ENCODE data around the gene MFSD12.

Gene MFSD12

GRCh38 chr19:3557461-3558248 is at the start of gene MFSD12:
Gene MFSD12 (minus strand): TSS chr19:3557586. CDS start chr19:3557403, 183 bp downstream.
- FAIRE-seq: peak; percentile 48

DNA sequence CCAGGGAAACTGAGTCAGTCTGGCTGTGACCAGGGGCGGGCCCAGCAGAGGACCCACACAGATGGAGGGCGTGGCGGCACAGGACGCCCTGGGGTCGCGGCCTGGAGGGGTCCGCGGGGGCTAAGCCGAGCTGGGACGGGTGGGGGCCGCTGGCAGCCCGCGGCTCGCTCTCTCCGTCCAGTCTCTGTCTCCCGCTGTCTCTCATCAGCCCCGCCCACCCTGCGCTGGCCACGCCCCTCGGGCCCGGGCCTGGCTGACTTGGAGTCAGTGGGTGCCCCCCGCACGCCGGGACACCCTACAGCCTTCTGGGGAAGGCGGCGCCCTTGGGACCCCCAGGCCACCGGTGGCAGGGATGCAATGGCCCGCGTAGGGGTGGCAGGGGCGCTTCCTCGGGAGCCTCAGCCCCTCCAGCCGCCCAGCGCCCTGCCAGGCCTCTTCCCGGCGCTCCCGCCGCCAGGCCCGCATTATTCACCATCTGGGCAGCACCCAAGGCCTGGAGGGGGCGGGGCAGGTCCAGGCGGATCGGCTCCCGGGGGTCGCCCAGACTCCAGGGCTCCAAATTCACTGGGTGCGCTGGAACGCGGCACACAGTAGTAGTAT is 49.4 kb upstream of the MFSD12 start, which contains the start of gene TBXA2R:
TBXA2R (minus strand) TSS at position 186 of the 600 bp plus-strand sequence. CDS start 6,241 bp downstream, outside the sequence.
- no peak for FAIRE-seq

DNA sequence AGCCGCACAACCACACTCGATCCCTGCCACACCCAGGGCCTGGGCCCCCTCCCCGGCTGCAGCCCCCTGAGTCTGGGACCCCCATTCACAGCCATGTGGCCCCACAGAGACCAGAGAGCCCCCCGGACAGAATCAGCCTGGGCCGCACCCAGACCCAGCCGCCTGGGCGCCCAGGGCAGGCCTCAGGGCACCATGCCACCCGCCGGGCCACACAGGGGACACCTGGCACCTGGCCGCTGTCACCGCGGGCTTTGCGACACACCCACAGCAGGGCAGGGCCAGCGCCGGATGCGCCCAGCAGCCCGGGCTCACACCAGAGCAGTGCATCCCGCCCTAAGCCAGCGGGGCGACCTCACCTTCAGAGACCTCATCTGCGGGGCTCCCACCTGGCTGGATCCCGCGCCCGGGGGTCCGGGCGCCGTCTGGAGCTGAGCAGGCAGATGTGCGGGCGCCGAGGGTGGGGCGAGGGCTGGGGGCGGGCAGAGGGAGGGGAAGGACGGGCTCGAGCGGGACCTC is 48.8 kb upstream of the MFSD12 start:
- FAIRE-seq: no peak

GRCh38 chr19:3605770-3606169 is 48.4 kb upstream of the MFSD12 start:
- no peak for FAIRE-seq

GRCh38 chr19:3605361-3605760 is 48.0 kb upstream of the MFSD12 start:
- no peak for FAIRE-seq

- no peak for FAIRE-seq
Observed at GRCh38 chr19:3604987-3605343, 47.6 kb upstream of the MFSD12 start.

DNA sequence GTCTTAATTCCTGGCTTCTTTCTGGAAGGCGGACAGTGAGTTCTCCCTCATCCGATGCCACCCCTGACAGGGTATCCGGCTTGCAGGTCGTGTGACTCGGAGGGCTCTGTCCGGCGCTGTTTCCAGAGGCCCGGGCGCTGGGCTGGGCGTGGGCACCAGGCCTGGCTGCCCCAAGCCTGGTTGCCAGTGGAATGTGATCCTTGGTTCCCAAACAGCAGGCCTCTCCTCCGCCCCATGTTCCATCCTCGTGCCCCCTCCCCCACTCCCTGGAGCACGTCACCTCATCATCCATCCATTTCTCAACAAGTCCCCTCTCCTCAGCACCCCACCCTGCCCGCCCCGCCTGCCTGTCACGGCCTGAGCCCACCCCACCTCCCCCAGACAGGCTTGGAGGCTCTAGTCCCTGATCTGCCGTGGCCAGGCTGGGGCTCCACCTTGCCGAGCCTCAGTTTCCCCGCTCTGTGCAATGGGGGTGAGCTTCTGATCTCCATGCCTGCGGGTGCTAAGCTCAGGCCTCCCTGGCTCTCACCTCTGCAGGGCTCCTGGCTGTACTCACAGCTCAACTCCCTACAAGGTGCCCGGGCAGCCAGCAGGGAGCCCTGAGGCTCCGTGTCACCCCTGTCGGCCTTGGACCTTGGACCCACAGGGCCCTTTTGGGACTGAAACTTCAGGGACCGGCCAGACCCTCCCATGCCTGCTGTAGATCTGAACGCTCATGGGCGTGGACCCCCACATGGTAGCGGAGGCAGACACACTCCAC is 47.0 kb upstream of the MFSD12 start:
- FAIRE-seq: no peak

DNA sequence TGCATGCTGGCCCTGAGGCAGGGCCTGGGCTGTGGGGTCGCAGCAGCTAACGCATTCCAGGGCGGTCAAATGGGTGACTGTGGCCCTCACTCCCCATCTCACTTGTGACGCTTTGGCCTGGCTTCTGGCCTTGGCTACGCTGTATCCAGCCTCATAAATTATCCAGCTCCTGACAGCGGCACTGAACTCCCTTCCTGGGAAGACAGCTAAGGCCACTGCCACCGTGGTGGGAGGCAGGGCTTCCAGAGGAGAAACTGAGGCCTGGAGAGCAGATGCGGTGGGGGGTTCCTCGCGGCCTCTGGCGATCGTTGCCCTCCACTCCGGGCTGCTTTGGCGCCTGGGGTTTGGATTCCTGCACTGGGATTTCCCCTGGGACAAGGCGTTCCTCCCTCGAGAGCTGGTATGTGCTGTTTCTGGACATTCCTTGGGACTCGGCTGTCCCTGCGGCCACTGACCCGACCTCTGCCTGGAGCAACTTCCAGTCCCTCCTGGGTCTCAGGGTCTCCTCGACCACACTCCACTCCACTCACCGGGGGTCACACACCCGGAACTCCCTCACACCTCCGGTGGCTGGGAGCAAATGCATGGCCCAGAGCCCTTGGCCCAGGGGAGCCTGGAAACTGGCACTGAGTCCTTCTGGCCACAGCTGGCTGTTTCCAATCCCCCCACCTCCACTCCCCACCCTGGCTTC is 45.9 kb upstream of the MFSD12 start:
- no peak for FAIRE-seq

- FAIRE-seq: no peak
Observed at GRCh38 chr19:3601021-3601420, 43.6 kb upstream of the MFSD12 start.

DNA sequence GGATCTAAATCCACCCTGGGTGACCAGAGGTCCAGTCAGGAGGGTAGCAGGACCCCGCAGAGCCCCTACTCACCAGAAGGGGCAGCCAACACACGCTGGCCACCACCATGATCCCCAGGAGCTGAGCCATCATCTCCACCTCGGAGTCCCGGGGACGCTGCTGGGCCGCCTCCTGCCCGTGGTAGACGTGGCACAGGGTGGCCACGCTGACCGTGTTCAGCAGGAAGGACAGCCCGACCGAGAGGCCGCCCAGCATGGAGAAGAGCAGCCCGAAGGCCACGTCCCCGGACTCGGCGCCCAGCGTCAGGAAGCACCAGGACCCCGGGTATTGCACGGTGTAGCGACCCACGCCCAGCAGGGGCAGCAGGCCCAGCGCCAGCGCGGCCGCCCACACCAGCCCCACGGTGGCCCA is 42.4 kb upstream of the MFSD12 start:
- no peak for FAIRE-seq

DNA sequence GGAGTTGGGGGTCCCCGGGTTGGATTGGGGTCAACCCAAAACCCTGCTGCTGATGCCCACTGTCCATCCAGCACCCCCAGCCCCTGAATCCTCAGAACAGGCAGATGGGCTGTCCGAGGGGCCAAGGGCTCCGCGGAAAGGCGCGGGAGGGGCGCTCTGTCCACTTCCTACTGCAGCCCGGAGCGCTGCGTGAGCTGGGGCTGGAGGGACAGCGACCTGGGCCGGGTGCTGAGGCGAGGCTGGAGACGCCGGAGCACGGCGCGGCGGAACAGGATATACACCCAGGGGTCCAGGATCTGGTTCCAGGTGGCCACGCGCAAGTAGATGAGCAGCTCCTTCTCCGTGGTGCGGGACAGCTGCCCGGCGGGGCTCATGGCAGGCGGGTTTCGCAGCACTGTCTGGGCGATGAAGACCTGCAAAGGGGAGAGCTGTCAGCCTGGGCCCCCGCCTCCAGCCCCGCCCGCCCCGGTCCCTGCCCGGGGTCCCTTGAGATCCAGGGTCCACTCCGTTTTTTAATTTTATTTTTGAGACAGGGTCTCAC is 38.2 kb upstream of the MFSD12 start:
- no peak for FAIRE-seq

DNA sequence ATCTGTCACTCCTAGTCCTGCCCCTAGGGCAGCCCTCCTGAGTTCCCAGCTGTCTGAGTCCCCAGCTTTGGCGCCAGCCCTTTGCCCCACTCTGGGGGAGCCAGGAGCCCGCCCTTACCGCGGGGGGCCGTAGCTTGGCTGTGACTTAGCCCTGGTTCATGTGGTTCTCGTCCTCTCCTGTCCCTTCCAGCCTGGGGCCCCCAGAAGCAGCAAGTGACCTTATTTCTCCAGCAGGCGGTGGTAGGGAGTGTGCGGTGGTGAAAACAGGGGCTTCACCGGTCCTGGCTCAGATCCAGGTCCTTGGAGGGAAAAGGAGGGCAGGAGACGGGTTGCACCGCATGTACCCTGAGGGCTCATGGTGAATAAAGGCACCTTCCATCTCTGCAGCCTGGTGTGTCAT is 35.8 kb upstream of the MFSD12 start:
- no peak for FAIRE-seq

GRCh38 chr19:3591876-3592613 is 34.7 kb upstream of the MFSD12 start:
- FAIRE-seq: no peak

DNA sequence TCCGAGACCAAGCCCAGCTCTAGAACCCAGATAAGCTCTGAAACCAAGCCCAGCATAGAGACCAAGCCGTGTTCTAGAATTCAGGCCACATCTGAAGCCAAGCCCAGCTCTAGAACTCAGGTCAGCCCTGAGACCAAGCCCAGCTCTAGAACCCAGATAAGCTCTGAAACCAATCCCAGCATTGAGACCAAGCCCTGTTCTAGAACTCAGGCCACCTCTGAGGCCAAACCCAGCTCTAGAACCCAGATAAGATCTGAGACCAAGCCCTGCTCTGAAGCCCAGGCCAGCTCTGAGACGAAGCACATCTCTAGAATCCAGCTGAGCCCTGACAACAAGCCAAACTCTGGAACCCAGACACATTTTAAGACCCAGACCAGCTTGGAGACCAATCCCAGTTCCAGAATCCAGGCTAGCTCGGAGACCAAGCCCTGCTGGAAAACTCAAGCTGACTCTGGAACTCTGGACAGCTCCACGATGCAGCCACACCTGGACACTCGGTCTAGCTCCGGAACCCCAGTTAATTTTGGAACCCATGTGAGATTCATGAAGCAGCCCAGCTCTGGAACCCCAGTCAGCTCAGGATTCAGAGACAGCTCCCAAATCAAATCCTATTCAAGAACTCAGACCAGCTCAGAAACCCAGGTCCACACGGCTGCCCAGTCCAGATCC is 33.7 kb upstream of the MFSD12 start:
- FAIRE-seq: no peak

DNA sequence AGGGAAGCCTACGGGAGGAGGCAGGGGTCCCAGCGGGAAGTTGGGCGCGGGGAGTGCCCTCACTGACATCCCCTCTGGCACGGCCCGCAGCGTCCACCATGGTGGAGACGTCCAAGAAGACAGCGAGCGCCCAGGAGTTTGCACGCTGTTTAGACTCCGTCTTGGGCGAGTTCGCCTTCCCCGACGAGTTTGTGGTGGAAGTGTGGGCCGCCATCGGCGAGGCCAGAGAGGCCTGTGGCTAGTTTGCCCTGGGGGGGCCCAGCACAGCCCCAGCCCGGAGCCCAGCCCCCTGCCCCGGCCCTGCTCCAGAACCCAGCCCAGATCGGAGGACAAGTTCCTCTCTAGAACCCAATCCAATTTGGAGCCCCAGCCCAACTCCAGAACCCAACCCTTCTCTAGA is 32.6 kb upstream of the MFSD12 start:
- FAIRE-seq: no peak

DNA sequence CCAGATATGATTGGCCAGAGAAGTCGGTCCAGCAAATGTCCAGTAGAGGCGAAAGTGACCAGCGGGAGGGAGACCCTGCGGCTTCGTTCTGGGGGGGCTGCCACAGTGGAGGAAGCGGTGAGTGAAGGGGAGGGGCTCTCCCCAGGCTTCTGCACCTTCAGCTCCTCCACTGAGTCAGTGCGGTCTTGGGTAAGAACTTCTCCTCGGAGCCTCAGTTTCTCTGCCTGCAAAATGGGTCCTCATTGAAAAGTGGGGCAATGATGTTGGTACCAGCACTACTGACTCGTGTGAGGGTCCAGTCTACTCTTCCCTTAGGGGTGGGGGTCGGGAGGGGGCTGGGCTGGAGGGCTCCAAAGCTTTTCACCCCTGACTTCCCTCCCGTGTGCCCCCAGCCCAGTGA is 32.1 kb upstream of the MFSD12 start:
- FAIRE-seq: no peak

DNA sequence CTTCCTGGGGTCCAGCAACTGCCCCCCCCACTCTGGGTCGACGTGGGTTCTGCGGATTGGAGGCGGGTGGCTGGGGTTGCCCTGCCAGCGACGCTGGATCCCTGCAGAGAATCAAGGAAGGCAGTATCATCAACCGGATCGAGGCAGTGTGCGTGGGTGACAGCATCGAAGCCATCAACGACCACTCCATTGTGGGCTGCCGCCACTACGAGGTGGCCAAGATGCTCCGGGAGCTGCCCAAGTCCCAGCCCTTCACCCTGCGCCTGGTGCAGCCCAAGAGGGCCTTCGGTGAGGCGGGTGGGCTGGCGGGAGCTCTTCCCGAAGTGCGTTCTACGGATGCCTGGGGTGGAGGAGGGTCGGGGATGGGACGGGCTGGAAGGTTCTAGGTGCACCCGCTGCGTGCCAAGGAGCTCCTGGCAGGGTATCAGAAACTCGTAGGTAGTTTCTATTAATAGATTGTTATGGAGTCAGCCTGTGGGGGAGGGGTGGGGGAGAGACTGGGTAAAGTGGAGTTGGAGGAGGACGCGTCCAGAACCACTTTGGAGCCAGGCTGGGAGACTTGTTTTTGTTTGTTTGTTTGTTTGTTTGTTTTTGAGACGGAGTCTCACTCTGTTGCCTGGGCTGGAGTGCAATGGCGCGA is 29.4 kb upstream of the MFSD12 start:
- FAIRE-seq: no peak

GRCh38 chr19:3586127-3586626 is 28.8 kb upstream of the MFSD12 start:
- FAIRE-seq: no peak

DNA sequence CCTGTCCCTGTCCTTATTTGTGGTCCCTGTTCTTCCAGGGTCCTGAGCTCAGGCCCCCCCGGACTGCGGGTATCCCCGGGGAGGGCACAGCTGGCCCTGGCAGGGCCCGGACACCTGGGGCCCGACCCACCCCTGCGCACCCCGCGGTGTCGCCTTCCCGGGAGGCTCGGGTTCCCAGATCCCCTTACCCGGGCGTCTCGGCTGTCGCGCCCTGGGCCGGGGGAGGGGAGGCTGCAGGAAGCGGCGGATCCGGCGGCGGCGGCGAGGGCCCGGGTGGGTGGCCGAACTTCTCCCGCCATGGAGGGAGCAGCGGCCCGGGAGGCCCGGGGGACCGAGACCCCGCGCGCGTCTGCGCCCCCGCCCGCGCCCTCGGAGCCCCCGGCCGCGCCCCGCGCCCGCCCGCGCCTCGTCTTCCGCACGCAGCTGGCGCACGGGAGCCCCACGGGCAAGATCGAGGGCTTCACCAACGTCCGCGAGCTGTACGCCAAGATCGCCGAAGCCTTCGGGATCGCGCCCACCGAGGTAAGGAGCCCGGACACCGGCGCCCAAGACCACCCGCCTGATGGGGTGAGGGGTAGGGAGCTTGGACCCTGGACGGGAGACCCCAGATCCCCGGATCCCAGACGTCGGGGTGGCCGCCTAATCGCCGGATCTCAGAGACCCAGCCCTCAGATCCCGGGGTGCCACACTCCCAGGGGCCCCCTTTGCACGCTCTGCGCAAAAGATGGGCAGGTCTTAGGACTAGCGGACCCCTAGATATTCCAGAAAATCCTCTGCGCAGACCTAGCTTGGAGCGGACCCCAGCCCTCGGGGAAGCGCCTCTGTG is 28.1 kb upstream of the MFSD12 start, which contains the start of gene GIPC3:
GIPC3 (plus strand) TSS at position 178 of the 826 bp plus-strand sequence; CDS start at position 298, 120 bp downstream.
- FAIRE-seq: no peak

Measured in A204.1 (cell line).